ENCODE data around the gene PPM1G. TPM values are rescaled to one million over a fixed set of nuclear protein-coding genes. Genes with fewer than 3 reads are reported as not detected.

The PPM1G gene
- total RNA-seq, 1 donor from 2014 or later, result 121 TPM

DNA sequence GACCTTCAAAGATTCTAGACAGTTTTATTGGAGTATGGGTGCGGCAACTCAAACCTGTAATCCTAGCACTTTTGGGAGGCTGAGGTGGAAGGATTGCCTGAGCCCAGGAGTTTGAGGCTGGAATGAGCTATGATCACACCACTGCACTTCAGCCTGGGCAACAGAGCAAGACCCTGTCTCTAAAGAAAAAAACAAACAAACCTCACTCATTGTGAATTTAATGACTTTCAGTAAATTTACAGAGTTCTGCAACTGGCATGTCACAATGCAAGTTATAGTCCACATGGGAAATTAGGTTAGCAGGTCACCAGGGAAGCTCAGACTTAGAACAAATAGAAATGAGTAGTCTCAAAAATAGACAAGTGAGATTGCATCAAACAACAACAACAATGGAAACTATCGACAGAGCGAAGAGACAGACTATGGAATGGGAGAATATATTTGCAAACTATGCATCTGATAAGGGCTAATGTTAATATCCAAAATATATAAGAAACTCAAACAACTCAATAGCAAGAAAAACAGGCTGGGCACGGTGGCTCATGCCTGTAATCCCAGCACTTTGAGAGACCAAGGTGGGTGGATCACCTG lies 12.4 kb upstream of the PPM1G start:
- TF ChIP-seq CTCF (IDR thresholded peaks at IDR 0.05; ENCODE audit: insufficient read depth, low read length, poor library complexity, severe bottlenecking), result no peak
- no peak for DNase-seq (ENCODE audit: low read depth)
- no peaks in the 10 kb centered on the region for H3K27me3 ChIP-seq (ENCODE audit: control insufficient read depth, insufficient read depth, low read length)
- no peaks in the 10 kb centered on the region for H3K36me3 ChIP-seq (ENCODE audit: control insufficient read depth, insufficient read depth, low read length)
- H3K4me3 ChIP-seq (ENCODE audit: low read depth, low read length), result no peak overlapping the region

GRCh38 chr2:27420996-27421395 lies 11.6 kb upstream of the PPM1G start:
- DNase-seq (ENCODE audit: low read depth), result no peak
- Histone ChIP-seq H3K4me3 (ENCODE audit: low read depth, low read length) (no peak overlapping the region), H3K36me3 (ENCODE audit: control insufficient read depth, insufficient read depth, low read length) (no peaks in the 10 kb centered on the region), H3K27me3 (ENCODE audit: control insufficient read depth, insufficient read depth, low read length) (no peaks in the 10 kb centered on the region)
- no peak for TF ChIP-seq CTCF (IDR thresholded peaks at IDR 0.05; ENCODE audit: insufficient read depth, low read length, poor library complexity, severe bottlenecking)

DNA sequence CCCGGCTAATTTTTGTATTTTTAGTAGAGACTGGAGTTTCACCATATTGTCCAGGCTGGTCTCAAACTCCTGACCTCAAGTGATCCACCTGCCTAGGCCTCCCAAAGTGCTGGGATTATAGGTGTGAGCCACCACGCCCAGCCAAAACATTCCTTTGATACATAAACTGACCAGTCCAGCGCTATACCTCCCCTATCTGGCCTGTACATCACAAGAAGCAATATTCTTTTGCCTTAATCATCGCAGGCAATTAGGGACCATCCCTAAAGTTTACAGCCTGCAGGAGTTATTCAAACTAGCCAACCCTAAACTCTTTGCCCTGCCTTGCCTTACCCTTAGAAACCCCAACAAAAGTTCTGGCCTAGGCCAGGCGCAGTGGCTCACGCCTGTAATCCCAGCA lies 6.8 kb upstream of the PPM1G start:
- TF ChIP-seq CTCF (IDR thresholded peaks at IDR 0.05; ENCODE audit: insufficient read depth, low read length, poor library complexity, severe bottlenecking), result no peak
- H3K27me3 ChIP-seq (ENCODE audit: control insufficient read depth, insufficient read depth, low read length), result no peaks in the 10 kb centered on the region
- no peak for DNase-seq (ENCODE audit: low read depth)
- no peak overlapping the region for H3K4me3 ChIP-seq (ENCODE audit: low read depth, low read length)
- H3K36me3 ChIP-seq (ENCODE audit: control insufficient read depth, insufficient read depth, low read length), result no peaks in the 10 kb centered on the region

DNA sequence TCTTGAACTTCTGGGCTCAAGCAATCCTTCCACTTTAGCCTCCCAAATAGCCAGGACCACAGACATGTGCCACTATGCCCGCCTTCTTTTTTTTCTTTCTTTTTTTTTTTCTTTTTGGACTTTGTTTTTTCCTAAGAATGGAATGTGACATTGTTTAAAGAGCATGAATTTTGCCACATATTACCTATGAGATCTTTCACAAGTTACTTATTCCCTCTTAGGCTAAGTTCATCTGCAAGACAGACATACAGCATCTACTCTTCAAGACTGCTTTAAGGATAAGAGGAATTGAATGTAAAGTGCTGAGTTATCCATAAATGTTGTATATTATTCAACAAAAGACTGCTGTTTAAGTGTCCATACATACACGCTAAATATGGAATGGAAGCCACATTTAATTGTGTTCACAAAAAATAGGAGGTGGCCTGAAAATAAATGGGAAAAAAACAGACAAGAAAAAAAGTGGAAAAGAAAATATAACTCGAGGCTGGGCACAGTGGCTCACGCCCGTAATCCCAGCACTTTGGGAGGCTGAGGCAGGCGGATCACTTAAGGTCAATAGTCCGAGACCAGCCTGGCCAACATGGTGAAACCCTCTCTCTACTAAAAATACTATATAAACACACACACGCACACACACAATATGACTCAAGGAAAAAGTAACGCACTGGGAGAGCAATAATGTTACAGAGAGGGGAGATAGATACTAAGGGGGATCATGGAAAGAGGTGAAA lies 3.2 kb upstream of the PPM1G start:
- no peaks in the 10 kb centered on the region for H3K27me3 ChIP-seq (ENCODE audit: control insufficient read depth, insufficient read depth, low read length)
- H3K36me3 ChIP-seq (ENCODE audit: control insufficient read depth, insufficient read depth, low read length), result no peaks in the 10 kb centered on the region
- DNase-seq (ENCODE audit: low read depth), result no peak
- TF ChIP-seq CTCF (IDR thresholded peaks at IDR 0.05; ENCODE audit: insufficient read depth, low read length, poor library complexity, severe bottlenecking), result no peak
- no peak overlapping the region for H3K4me3 ChIP-seq (ENCODE audit: low read depth, low read length)

DNA sequence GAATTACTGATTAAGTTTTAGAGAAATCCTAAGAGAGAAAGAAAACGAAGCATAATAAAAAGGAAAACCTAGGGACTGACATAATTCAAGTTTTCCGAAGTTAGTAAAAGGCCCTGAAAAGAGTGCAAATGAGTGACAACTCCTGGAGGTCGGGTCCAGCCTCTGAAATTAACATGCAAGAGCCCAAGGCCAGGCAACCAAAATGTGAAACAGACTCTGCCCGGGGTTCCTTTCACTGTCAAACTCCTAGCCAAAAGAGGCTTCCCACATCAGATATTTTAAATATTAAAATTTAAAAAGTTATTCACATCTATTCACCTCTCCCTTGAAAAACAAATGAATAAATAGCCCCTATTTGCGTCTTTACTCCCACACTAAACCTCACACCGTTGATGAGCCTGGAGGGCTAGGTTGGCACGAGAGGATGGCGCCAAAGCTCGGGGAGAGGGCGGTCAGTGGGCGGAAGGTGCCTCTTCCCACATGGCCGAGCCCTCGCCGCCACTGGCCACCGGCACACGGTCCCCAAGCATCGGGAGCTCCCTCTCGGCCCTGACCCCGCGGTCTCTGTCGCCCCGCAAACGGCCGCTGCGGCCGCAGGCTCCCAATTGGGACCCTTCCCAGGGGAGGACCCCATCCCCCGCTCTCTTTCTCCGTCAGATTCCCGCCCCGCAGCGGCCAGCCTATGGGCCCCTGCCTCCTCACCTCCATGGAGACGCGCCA lies 630 bp downstream of the PPM1G start:
- Histone ChIP-seq H3K4me3 (ENCODE audit: low read depth, low read length) (peak overlapping the region; percentile 94), H3K27me3 (ENCODE audit: control insufficient read depth, insufficient read depth, low read length) (no peaks in the 10 kb centered on the region), H3K36me3 (ENCODE audit: control insufficient read depth, insufficient read depth, low read length) (no peaks in the 10 kb centered on the region)
- no peak for TF ChIP-seq CTCF (IDR thresholded peaks at IDR 0.05; ENCODE audit: insufficient read depth, low read length, poor library complexity, severe bottlenecking)
- no peak for DNase-seq (ENCODE audit: low read depth)

Measured in kidney epithelial cell (primary cell).